HG03280 (cell line): ENCODE data around the gene GCN1.

Source experiments
- ATAC-seq: cut with Tn5 transposase; IDR thresholded peaks from one replicate; pipeline ENCODE4 v1.9.1; 2021; ENCODE audit warnings: mild to moderate bottlenecking, moderate library complexity; ENCODE audit not compliant: unreplicated experiment

GCN1 gene

GRCh38 chr12:120190985-120191480 is 3.5 kb downstream of the GCN1 start:
- ATAC-seq, result no peak

- ATAC-seq, result no peak
Observed at GRCh38 chr12:120190386-120190785, 4.1 kb downstream of the GCN1 start.

DNA sequence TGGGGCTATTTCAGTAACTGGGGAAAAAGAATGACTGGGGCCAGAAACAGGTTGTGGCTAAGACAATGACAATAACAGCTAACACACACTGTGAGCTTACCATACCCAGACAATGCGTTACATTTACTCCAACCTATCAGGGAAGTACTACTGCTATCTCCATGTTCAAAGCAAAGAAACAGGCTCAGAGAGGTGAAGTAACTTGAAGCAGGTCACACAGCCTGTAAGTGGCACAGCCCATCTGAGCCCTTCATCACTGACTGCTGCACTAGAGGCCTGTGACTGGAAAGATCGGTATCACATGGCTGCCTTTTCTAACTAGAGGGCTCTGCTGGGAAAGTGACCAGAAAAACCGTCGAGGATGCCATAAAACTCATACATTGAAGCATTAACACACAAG is 7.9 kb downstream of the GCN1 start:
- no peak for ATAC-seq

DNA sequence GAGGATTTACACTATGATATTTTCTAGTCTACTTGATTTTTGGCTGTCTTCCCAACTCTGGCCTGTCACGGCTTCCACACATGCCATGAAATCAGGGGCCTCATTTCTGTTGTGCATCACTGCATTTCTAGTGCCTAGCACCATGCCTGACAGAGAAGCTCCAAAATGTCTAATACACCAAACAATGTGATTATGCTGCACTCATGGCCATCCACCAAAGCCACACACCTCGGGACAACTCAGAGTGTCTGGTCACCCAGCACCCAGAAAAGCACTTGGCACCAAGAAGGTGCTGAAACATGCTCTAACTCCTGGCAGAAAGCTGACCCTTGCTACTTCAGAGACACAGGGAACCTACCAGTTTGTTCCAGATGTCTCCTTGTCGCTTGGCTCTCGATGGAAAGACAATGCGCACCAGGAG is 11.3 kb downstream of the GCN1 start:
- no peak for ATAC-seq

GRCh38 chr12:120181991-120182631 is 12.4 kb downstream of the GCN1 start:
- no peak for ATAC-seq

- no peak for ATAC-seq
Observed at GRCh38 chr12:120180975-120181374, 13.5 kb downstream of the GCN1 start.

- no peak for ATAC-seq
Observed at GRCh38 chr12:120175537-120175936, 19.0 kb downstream of the GCN1 start.

GRCh38 chr12:120175062-120175461 is 19.5 kb downstream of the GCN1 start:
- ATAC-seq, result no peak

- no peak for ATAC-seq
Observed at GRCh38 chr12:120172053-120172452, 22.5 kb downstream of the GCN1 start.

DNA sequence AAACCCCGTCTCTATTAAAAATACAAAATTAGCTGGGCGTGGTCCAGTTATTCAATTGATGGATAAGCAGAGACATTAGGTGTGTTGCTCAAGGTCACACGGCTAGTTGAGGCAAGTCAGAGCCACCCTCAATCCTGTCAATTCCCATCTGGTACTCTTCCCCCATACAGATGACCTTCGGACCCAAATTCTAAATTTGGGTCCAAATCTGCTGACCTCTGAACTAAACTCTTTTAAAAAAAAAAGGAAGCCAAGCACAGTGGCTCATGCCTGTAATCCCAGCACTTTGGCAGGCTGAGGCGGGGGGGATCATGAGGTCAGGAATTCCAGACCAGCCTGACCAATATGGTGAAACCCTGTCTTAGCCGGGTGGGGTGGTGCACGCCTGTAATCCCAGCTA is 23.9 kb downstream of the GCN1 start:
- no peak for ATAC-seq

GRCh38 chr12:120169946-120170345 is 24.6 kb downstream of the GCN1 start:
- ATAC-seq, result no peak

GRCh38 chr12:120168337-120168736 is 26.2 kb downstream of the GCN1 start:
- ATAC-seq, result no peak

DNA sequence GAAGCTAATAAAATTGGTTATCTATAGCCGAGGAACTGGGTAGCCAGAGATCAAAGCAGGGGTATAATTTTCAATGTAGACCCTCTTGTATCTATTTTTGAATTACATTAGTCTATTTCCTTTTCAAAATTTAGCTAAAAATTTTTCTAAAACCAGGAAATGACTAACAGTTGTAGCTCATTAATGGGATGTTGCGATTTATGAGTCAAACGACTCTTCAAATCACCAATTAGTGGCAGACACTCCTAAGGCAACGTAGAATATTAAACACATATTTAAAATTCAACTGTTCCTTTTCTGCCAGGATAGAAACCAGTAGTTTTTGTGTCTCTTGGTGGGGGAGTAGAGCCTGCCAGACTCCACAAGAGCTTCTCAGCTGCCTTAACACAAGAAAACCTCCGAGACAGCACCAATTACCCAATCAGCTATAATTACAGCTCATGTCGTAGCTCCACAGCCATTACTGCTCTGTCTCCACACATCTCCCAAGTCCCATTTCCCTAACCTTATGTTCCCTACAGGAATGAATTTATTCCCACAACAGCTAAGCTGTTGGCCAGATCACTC is 26.9 kb downstream of the GCN1 start:
- no peak for ATAC-seq

DNA sequence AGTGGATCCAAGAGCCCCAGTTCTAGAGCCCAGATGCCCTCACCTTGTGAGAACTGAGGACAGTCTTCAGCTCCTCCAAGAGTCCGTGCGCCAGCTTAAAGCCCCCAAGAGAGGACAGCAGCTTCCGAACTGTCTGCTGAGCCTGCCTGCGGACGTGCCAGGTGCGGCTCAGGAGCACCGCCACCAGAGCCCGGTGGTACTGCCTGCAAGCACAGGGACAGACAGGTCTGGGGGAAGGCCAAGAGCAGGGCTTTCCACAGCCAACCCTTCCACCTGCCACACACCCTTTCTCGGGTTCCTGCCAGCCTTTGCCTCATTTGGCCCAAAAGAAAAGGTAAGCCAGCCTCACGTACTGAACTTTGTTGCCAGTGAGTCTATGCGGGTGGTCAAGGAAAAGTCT is 30.2 kb downstream of the GCN1 start:
- no peak for ATAC-seq

DNA sequence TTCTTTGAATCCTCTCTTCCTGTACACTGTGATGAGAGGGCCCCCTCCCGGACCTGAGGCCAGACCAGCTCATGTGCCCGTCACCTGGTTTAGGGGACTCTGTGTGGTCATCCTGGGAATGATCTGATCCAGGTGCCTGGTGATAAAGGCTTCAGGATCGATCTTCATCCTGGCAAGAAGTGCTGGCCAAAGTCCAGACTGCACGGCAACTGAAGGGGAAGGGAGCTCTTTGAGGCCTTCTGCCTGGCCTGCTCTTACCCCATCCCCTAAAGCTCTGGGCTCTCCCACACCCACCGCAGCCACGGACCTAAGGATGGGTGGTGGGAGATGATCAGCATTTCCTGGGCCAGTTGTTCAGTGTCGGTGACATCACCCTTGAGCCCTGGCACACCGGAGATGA is 31.8 kb downstream of the GCN1 start:
- no peak for ATAC-seq

GRCh38 chr12:120161852-120162251 is 32.7 kb downstream of the GCN1 start:
- ATAC-seq, result no peak

- no peak for ATAC-seq
Observed at GRCh38 chr12:120159509-120160237, 34.8 kb downstream of the GCN1 start.

- no peak for ATAC-seq
Observed at GRCh38 chr12:120158351-120158750, 36.2 kb downstream of the GCN1 start.

- ATAC-seq, result no peak
Observed at GRCh38 chr12:120157678-120158077, 36.8 kb downstream of the GCN1 start.

GRCh38 chr12:120156315-120157259 is 37.9 kb downstream of the GCN1 start:
- peak; percentile 55 for ATAC-seq

DNA sequence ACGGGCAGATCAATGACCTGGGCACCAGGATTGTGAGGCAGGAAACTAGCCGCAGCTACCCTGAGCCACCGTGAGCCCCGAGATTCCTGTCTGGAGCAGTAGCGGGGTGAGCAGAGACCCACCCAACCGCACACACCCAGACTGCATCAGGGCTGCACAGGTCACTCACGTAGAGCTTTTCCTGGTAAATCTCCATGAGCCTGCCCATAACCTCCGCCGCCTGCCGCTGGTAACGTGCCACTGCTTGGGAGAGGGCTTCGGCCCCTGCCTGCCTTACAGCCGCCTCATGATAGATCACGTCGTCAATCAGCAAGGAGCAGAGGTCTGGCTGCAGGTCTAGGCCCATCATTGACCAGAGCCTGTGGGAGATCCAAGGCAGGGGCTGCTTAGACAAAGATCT is 39.4 kb downstream of the GCN1 start:
- ATAC-seq, result no peak
